8988T (cell line): ENCODE data around the gene RSRC2.
"Not testable (repeated sequence)": the region's sequence is repeated elsewhere in the genome, so short reads cannot be mapped to it uniquely, and the experiment has no call there.

Source experiments
- DNase-seq: peaks from one replicate; pipeline ENCODE4 v3.0.0; 2011

RSRC2 gene

GRCh38 chr12:122526683-122527477 is at the start of gene RSRC2, which contains the start of gene KNTC1:
RSRC2 (minus strand) TSS chr12:122526936; CDS start chr12:122526853, 83 bp downstream.
KNTC1 (plus strand) TSS chr12:122527249; CDS start chr12:122530064, 2,815 bp downstream.
- peak; percentile 53 for DNase-seq

- no peak for DNase-seq
Observed at GRCh38 chr12:122571821-122572220, 45.1 kb upstream of the RSRC2 start.

GRCh38 chr12:122570006-122570405 is 43.3 kb upstream of the RSRC2 start:
- not testable (repeated sequence) for DNase-seq

- DNase-seq = no peak
Observed at GRCh38 chr12:122569288-122569687, 42.6 kb upstream of the RSRC2 start.

- DNase-seq = not testable (repeated sequence)
Observed at GRCh38 chr12:122566816-122567215, 40.1 kb upstream of the RSRC2 start.

- DNase-seq = no peak
Observed at GRCh38 chr12:122563361-122563760, 36.6 kb upstream of the RSRC2 start.

- DNase-seq = no peak
Observed at GRCh38 chr12:122560138-122560537, 33.4 kb upstream of the RSRC2 start.

- DNase-seq = no peak
Observed at GRCh38 chr12:122558745-122559641, 32.3 kb upstream of the RSRC2 start.

- no peak for DNase-seq
Observed at GRCh38 chr12:122547330-122547729, 20.6 kb upstream of the RSRC2 start.

GRCh38 chr12:122545855-122546254 is 19.1 kb upstream of the RSRC2 start:
- DNase-seq = no peak

- DNase-seq = no peak
Observed at GRCh38 chr12:122544537-122544936, 17.8 kb upstream of the RSRC2 start.

GRCh38 chr12:122538496-122538895 is 11.8 kb upstream of the RSRC2 start:
- no peak for DNase-seq

- DNase-seq = no peak
Observed at GRCh38 chr12:122537021-122537420, 10.3 kb upstream of the RSRC2 start.

GRCh38 chr12:122533856-122534255 is 7.1 kb upstream of the RSRC2 start:
- no peak for DNase-seq

GRCh38 chr12:122528992-122529391 is 2.3 kb upstream of the RSRC2 start:
- DNase-seq = no peak

GRCh38 chr12:122528582-122528981 is 1.8 kb upstream of the RSRC2 start:
- DNase-seq = no peak

GRCh38 chr12:122527478-122527944 is 775 bp upstream of the RSRC2 start:
- no peak for DNase-seq

- DNase-seq = no peak
Observed at GRCh38 chr12:122523846-122524718, 2.7 kb downstream of the RSRC2 start.

GRCh38 chr12:122523280-122523679 is 3.5 kb downstream of the RSRC2 start:
- DNase-seq = no peak

GRCh38 chr12:122520676-122521075 is 6.1 kb downstream of the RSRC2 start:
- DNase-seq = no peak

- no peak for DNase-seq
Observed at GRCh38 chr12:122519418-122519817, 7.3 kb downstream of the RSRC2 start.

GRCh38 chr12:122518908-122519307 is 7.8 kb downstream of the RSRC2 start:
- no peak for DNase-seq

- no peak for DNase-seq
Observed at GRCh38 chr12:122517877-122518276, 8.9 kb downstream of the RSRC2 start.
